LNCaP clone FGC (cell line): ENCODE data around the gene FAM118A.
"Not testable (repeated sequence)": the region's sequence is repeated elsewhere in the genome, so short reads cannot be mapped to it uniquely, and the experiment has no call there.

Experiments used
- DNase-seq: peaks from one replicate; pipeline ENCODE4 v3.0.0-alpha.2; 2011; ENCODE audit warnings: low read depth
- H3K4me3 ChIP-seq: 2 replicates; pipeline ENCODE4 v1.5.1; 2011; ENCODE audit warnings: mild to moderate bottlenecking, low read depth, low read length, control low read depth
- CTCF ChIP-seq: IDR thresholded peaks from 2 replicates; pipeline ENCODE4 v1.5.1; 2012; ENCODE audit warnings: mild to moderate bottlenecking; ENCODE audit not compliant: control insufficient read depth, insufficient read depth; ENCODE audit errors: extremely low read depth

FAM118A gene

GRCh38 chr22:45322873-45323525 is 13.3 kb downstream of the FAM118A start:
- no peak for TF ChIP-seq CTCF
- no peak overlapping the region for H3K4me3 ChIP-seq
- no peak for DNase-seq

GRCh38 chr22:45323695-45324094 is 14.0 kb downstream of the FAM118A start:
- no peak overlapping the region for H3K4me3 ChIP-seq
- DNase-seq: no peak
- TF ChIP-seq CTCF: no peak

- no peak overlapping the region for H3K4me3 ChIP-seq
- DNase-seq: no peak
- TF ChIP-seq CTCF: no peak
These were observed 14.6 kb downstream of the FAM118A start for GRCh38 chr22:45324311-45324711.

GRCh38 chr22:45328261-45328660 is 18.5 kb downstream of the FAM118A start:
- not testable (repeated sequence) for DNase-seq

GRCh38 chr22:45328822-45329529 is 19.2 kb downstream of the FAM118A start:
- DNase-seq: no peak
- no peak for TF ChIP-seq CTCF
- H3K4me3 ChIP-seq: no peak overlapping the region

More at GRCh38 chr22:45328261-45328660, 18.5 kb downstream of the FAM118A start:
- H3K4me3 ChIP-seq: not testable (repeated sequence)

GRCh38 chr22:45329530-45329936 is 19.8 kb downstream of the FAM118A start:
- no peak overlapping the region for H3K4me3 ChIP-seq
- DNase-seq: no peak
- no peak for TF ChIP-seq CTCF

- no peak for DNase-seq
- TF ChIP-seq CTCF: no peak
- H3K4me3 ChIP-seq: no peak overlapping the region
These were observed 20.8 kb downstream of the FAM118A start for GRCh38 chr22:45330548-45330947.
